Measurements from ENCODE around the gene EVI5.
"Not testable (repeated sequence)": the region's sequence is repeated elsewhere in the genome, so short reads cannot be mapped to it uniquely, and the experiment has no call there.

EVI5 gene

GRCh38 chr1:92698932-92699331 lies 86.0 kb downstream of the EVI5 start:
- in situ Hi-C loops (cut with MboI; ENCODE audit: low sequenced_read_pairs), result no loop called here

GRCh38 chr1:92695104-92695503 lies 89.8 kb downstream of the EVI5 start:
- in situ Hi-C loops (cut with MboI; ENCODE audit: low sequenced_read_pairs), result no loop called here

DNA sequence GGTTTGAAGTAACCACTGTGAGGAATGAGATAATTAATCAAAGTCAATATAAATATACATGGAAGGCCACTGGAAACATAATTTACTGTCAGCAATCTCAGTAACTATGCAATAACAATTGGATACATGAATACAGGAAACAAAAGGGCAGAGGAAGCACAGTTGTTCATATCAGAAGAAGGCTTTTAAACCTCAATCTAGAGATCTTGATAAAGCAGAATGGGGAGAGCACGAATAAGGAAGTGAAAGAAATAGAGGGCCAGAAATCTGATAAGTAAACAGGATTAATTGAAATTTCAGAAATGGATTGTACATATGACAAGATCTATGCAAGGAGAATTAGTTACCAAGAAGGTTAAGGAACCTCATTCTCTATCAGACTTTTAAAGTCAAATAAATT lies 93.0 kb downstream of the EVI5 start:
- in situ Hi-C loops (cut with MboI; ENCODE audit: low sequenced_read_pairs), result no loop called here

- in situ Hi-C loops (cut with MboI; ENCODE audit: low sequenced_read_pairs), result no loop called here
Observed at GRCh38 chr1:92690212-92690906, 94.5 kb downstream of the EVI5 start.

- in situ Hi-C loops (cut with MboI; ENCODE audit: low sequenced_read_pairs), result no loop called here
Observed at GRCh38 chr1:92679980-92680379, 104.9 kb downstream of the EVI5 start.

DNA sequence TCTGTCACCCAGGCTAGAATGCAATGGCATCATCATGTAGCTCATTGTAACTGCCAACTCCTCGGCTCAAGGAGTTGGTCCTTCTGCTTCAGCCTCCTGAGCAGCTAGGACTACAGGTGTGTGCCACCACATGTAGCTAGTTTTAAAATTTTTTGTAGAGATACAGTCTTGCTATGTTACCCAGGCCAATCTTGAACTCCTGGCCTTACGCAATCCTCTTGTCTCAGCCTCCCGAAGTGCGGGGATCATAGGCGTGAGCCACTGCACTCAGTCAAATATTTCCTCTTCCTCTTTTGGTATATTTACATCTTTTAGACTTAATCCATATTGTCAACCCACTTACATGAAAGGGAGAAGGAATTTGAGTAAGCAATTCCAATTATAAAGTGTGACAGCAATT lies 121.1 kb downstream of the EVI5 start:
- in situ Hi-C loops (cut with MboI; ENCODE audit: low sequenced_read_pairs), result loop anchor here (25.0 kb wide), 1 partner anchor 676 kb away; no protein-coding TSS in a partner anchor

GRCh38 chr1:92662048-92662447 lies 122.9 kb downstream of the EVI5 start:
- in situ Hi-C loops (cut with MboI; ENCODE audit: low sequenced_read_pairs), result loop anchor here (25.0 kb wide), 1 partner anchor 675 kb away; no protein-coding TSS in a partner anchor

DNA sequence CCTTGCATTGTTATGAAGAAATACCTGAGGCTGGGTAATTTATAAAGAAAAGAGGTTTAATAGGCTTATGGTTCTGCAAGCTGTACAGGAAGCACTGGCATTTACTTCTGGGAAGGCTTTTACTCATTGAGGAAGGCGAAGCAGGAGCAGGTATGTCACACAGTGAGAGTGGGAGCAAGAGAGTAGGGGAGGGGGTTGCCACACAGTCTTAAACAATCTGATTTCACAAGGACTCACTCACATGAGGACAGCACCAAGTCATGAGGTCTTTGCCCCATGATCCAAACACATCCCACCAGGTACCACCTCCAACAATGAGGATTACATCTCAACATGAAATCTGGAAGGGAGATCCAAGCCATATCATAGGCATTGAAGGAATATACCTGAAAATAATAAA lies 127.2 kb downstream of the EVI5 start:
- in situ Hi-C loops (cut with MboI; ENCODE audit: low sequenced_read_pairs), result loop anchor here (25.0 kb wide), 1 partner anchor 670 kb away; no protein-coding TSS in a partner anchor

DNA sequence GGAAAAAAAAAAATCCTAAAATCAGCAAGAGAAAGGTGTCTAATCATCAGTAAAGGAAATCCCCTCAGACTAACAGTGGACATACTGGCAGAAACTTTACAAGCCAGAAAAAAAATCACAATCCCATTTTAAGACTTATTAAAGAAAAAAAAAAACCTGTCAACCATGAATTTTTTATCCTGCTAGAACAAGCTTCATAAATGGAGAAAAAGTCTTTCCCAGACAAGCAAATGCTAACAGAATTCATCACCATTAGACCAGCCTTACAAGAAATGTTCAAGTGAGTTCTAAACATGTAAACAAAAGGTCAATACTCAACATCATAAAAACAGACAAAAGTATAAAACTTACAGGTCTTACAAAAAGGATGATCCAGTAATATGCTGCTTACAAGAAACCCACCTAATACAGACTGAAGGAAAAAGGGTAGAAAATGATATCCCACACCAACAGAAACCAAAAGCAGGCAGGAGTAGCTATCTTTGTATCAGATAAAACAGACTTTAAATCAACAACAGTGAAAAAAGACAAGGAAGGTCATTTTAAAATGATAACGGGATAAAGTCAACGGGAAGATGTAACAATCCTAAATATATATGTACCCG lies 129.6 kb downstream of the EVI5 start:
- in situ Hi-C loops (cut with MboI; ENCODE audit: low sequenced_read_pairs), result loop anchor here (25.0 kb wide), 1 partner anchor 668 kb away; no protein-coding TSS in a partner anchor

GRCh38 chr1:92653605-92654381 lies 131.1 kb downstream of the EVI5 start:
- in situ Hi-C loops (cut with MboI; ENCODE audit: low sequenced_read_pairs), result loop anchor here (25.0 kb wide), 1 partner anchor 666 kb away; no protein-coding TSS in a partner anchor

- in situ Hi-C loops (cut with MboI; ENCODE audit: low sequenced_read_pairs), result not testable (repeated sequence)
Observed at GRCh38 chr1:92640686-92641085, 144.2 kb downstream of the EVI5 start.

GRCh38 chr1:92638498-92638897 lies 146.4 kb downstream of the EVI5 start:
- in situ Hi-C loops (cut with MboI; ENCODE audit: low sequenced_read_pairs), result no loop called here

DNA sequence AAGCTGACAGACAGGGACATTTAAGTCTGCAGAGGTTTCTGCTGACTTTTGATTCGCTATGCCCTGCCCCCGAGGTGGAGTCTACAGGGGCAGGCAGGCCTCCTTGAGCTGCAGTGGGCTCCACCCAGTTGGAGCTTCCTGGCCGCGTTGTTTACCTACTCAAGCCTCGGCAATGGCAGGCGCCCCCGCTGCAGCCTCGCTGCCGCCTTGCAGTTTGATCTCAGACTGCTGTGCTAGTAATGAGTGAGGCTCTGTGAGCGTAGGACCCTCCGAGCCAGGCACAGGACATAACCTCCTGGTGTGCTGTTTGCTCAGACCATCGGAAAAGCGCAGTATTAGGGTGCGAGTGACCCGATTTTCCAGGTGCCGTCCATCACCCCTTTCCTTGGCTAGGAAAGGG lies 149.7 kb downstream of the EVI5 start:
- in situ Hi-C loops (cut with MboI; ENCODE audit: low sequenced_read_pairs), result not testable (repeated sequence)

GRCh38 chr1:92623187-92623778 lies 161.6 kb downstream of the EVI5 start:
- in situ Hi-C loops (cut with MboI; ENCODE audit: low sequenced_read_pairs), result loop anchor here (25.0 kb wide), 1 partner anchor 311 kb away; no protein-coding TSS in a partner anchor

GRCh38 chr1:92619466-92620189 lies 165.3 kb downstream of the EVI5 start:
- in situ Hi-C loops (cut with MboI; ENCODE audit: low sequenced_read_pairs), result loop anchor here (25.0 kb wide), 1 partner anchor 307 kb away; no protein-coding TSS in a partner anchor

GRCh38 chr1:92601044-92601443 lies 183.9 kb downstream of the EVI5 start:
- in situ Hi-C loops (cut with MboI; ENCODE audit: low sequenced_read_pairs), result loop anchor here (25.0 kb wide), 1 partner anchor 289 kb away; no protein-coding TSS in a partner anchor

- in situ Hi-C loops (cut with MboI; ENCODE audit: low sequenced_read_pairs), result no loop called here
Observed at GRCh38 chr1:92599184-92599583, 185.7 kb downstream of the EVI5 start.

DNA sequence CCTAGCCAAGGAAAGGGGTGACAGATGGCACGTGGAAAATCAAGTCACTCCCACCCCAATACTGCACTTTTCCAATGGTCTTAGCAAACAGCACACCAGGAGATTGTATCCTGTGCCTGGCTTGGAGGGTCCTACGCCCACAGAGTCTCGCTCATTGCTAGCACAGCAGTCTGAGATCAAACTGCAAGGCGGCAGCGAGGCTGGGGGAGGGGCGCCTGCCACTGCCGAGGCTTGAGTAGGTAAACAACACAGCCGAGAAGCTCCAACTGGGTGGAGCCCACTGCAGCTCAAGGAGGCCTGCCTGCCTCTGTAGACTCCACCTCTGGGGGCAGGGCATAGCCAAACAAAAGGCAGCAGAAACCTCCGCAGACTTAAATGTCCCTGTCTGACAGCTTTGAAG lies 195.5 kb downstream of the EVI5 start:
- in situ Hi-C loops (cut with MboI; ENCODE audit: low sequenced_read_pairs), result not testable (repeated sequence)

GRCh38 chr1:92587445-92587844 lies 197.5 kb downstream of the EVI5 start:
- in situ Hi-C loops (cut with MboI; ENCODE audit: low sequenced_read_pairs), result no loop called here

- in situ Hi-C loops (cut with MboI; ENCODE audit: low sequenced_read_pairs), result no loop called here
Observed at GRCh38 chr1:92585831-92586230, 199.1 kb downstream of the EVI5 start.

Measured in HL-60/S4 treated with phorbol 12-myristate 13-acetate at 8.2 ng/mL for 4 days and 3 days (cell line).